GM12878 (cell line): ENCODE data around the gene LDLR. TPM values are rescaled to one million over a fixed set of nuclear protein-coding genes. Genes with fewer than 3 reads are reported as not detected.

Experiments
- CBFB ChIP-seq: IDR thresholded peaks from 2 replicates; pipeline ENCODE4 v1.6.1; 2016; ENCODE audit warnings: antibody characterized with exemption, low read depth
- REST ChIP-seq: IDR thresholded peaks from 2 replicates; pipeline ENCODE4 v1.6.1; 2012; ENCODE audit warnings: mild to moderate bottlenecking, low read depth, low read length
- USF1 ChIP-seq: IDR thresholded peaks from 2 replicates; pipeline ENCODE4 v1.6.1; 2011; ENCODE audit warnings: borderline replicate concordance, low read depth, mild to moderate bottlenecking, moderate library complexity, mixed read lengths, low read length; ENCODE audit not compliant: insufficient read depth; ENCODE audit errors: extremely low read length
- ZBED1 ChIP-seq: IDR thresholded peaks from 2 replicates; pipeline ENCODE4 v1.6.1; 2016; ENCODE audit warnings: borderline replicate concordance
- ZBTB11 ChIP-seq: fragments of 450-650 bp; formaldehyde crosslinking; IDR thresholded peaks from 2 replicates; pipeline ENCODE4 v1.5.0; 2022; ENCODE audit warnings: mild to moderate bottlenecking, missing genetic modification characterization
- polyA plus RNA-seq, 11 experiments: library from polyadenylated mRNA; depleted of rRNA in 4 of 11; unstranded in 6 of 11; stranded (reverse) in 5 of 11; fragments of >200 nt; fragmentation: Nextera tagmentation in 4 of 11; fragmentation: Illumina TruSeq in 1 of 11; extraction: Ambion mirVana in 4 of 11; extraction: Trizol in 1 of 11; gene quantifications; 1 replicate in 1 of 11; 2 replicates in 10 of 11; pipeline versions ENCODE4 v1.2.1 to v1.2.3, GENCODE V29; 2011 to 2016; ENCODE audit warnings: inconsistent platforms in 2 of 11, missing spikeins in 2 of 11, low read depth in 1 of 11
- total RNA-seq, 4 experiments: library from RNA; depleted of rRNA in 3 of 4; stranded (reverse); fragments of >200 nt in 3 of 4; fragmentation: Illumina TruSeq in 1 of 4; extraction: Trizol in 1 of 4; gene quantifications; 2 replicates each; pipeline versions ENCODE4 v1.2.1 to v1.2.3, GENCODE V29; 2013 to 2021

Gene LDLR
- total and polyA plus RNA-seq, 10 of the 15 experiments (the other 5 are each of a cell fraction or from before 2014, with no cell fraction given), result 11.3 to 59.2 (median 27.3) TPM

- TF ChIP-seq REST (no peak), USF1 (no peak), ZBED1 (no peak), CBFB (no peak), ZBTB11 (CRISPR knock-in tag) (no peak)
These were observed 75.0 kb downstream of the LDLR start (continued) for GRCh38 chr19:11164296-11164695.
